Testis (tissue), 2 donors: ENCODE measurements around the gene MMP24.

Source experiments
- CTCF ChIP-seq, 3 experiments: fragments of 450-650 bp in 2 of 3; fragments of 200-600 bp in 1 of 3; sonication (generic) in 1 of 3; IDR thresholded peaks; one replicate each; pipeline ENCODE4 v1.5.1; 2016 to 2019; ENCODE audit warnings: antibody characterized with exemption in 3 of 3, mild to moderate bottlenecking in 2 of 3, moderate library complexity in 1 of 3
- POLR2A ChIP-seq: fragments of 450-650 bp; IDR thresholded peaks from one replicate; pipeline ENCODE4 v1.6.1; 2017; ENCODE audit warnings: antibody characterized with exemption, mild to moderate bottlenecking, moderate library complexity

DNA sequence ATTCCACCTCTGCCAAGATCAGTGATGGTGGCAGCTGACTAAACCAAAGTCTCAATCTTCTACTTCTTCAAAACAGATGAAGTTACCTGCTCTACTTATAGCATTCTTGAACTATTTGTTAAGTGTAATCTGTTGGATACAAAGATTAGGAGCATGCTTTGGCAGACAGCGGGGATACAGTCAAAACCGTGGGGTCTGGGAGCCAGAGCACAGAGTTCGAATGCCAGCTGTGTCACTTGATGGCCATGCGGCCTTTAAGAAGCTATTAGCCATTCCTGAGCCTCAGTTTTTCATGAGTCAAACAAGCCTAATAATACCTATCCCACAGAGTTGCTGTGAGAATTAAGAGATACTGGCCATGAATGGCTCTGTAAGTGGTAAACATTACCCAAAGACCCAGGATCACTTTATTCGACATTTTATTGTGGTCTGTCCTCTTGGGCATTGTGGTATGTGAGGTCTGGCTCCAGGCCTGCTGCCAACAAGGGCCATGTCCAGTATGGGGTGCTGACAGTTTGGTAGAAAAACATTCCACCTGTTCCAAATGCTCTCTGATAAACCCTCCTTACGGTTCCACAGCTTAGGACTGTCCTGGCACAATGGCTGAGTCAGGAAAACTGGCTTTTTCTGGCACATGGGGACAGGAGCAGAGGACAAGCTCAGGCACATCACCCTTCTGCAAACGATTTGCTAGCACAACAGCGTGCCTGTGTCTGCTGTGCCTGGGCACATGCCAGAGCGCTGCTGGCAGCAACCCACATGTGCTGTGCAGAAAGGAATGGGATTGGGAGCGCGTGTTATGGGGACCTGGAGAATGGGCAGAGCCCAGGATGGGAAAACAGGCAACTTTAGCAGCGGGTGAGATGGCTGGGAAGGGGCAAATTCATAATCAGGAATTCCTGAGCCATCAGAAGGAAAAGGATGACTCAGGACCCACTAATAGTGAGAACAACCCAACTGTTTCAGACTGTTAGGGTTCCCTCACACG is 81.5 kb downstream of the MMP24 start:
- no peak for TF ChIP-seq CTCF (IDR thresholded peaks at IDR 0.05)
- TF ChIP-seq POLR2A: no peak
